ENCODE results near the gene C17orf67. TPM values are rescaled to one million over a fixed set of nuclear protein-coding genes. Genes with fewer than 3 reads are reported as not detected.

C17orf67 gene
- total RNA-seq, 4 donors from 2014 or later = 0.27 to 1.3 TPM; not detected in 2

DNA sequence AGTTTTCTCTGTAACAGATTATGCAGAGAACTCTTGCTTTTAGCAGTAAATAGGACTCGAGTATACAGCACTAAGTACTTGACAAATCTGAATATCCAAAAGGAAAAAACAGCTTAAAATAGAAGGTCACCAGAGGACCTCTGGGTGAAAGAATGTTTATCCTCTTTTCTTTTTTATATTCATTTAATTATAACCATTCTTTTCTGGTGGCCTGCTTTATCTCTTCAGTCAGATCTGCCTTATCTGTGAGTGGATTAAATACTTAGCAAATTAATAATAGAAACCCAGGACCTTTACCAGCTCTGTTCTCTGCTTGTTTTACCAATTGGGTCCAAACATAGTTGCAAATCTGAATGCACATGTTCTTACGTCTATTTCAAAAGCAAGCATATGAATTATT lies 8.9 kb upstream of the C17orf67 start:
- no peak overlapping the region for H3K4me3 ChIP-seq
- intact Hi-C loops (cut with DNase I; ENCODE audit: low total_unique reads) (no loop called here), in situ Hi-C loops (cut with MboI; ENCODE audit: low pct_ligation_motif_present in 1 of 4, low pct_unique_long_range_greater_than_20kb in 1 of 4, low sequenced_read_pairs in 3 of 4) (loop anchor here in 1 of 4 donors (25.0 kb wide), 1 partner anchor 270 kb away; no protein-coding TSS in a partner anchor)
- H3K27ac ChIP-seq = no peak overlapping the region
- no peaks in the 10 kb centered on the region for H3K27me3 ChIP-seq
- WGBS, 2 donors (ENCODE audit: low coverage in 1 of 2) = 75 to 94% methylated on average over 2 of the region's 2 CpGs
- H3K4me1 ChIP-seq = peaks cover 0 to 6% (median 2%) of the 10 kb centered on the region in 4 donors
- TF ChIP-seq POLR2A (IDR thresholded peaks at IDR 0.05) (no peak), EP300 (IDR thresholded peaks at IDR 0.05; ENCODE audit: low read depth) (no peak), POLR2AphosphoS5 (IDR thresholded peaks at IDR 0.05) (no peak)
- TF ChIP-seq, protein P1, sequence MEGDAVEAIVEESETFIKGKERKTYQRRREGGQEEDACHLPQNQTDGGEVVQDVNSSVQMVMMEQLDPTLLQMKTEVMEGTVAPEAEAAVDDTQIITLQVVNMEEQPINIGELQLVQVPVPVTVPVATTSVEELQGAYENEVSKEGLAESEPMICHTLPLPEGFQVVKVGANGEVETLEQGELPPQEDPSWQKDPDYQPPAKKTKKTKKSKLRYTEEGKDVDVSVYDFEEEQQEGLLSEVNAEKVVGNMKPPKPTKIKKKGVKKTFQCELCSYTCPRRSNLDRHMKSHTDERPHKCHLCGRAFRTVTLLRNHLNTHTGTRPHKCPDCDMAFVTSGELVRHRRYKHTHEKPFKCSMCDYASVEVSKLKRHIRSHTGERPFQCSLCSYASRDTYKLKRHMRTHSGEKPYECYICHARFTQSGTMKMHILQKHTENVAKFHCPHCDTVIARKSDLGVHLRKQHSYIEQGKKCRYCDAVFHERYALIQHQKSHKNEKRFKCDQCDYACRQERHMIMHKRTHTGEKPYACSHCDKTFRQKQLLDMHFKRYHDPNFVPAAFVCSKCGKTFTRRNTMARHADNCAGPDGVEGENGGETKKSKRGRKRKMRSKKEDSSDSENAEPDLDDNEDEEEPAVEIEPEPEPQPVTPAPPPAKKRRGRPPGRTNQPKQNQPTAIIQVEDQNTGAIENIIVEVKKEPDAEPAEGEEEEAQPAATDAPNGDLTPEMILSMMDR (IDR thresholded peaks at IDR 0.05) = no peak
- no peak for DNase-seq
- H3K9me3 ChIP-seq = no peaks in the 10 kb centered on the region
- H3K36me3 ChIP-seq = peaks cover 0 to 8% (median 0%) of the 10 kb centered on the region in 4 donors

DNA sequence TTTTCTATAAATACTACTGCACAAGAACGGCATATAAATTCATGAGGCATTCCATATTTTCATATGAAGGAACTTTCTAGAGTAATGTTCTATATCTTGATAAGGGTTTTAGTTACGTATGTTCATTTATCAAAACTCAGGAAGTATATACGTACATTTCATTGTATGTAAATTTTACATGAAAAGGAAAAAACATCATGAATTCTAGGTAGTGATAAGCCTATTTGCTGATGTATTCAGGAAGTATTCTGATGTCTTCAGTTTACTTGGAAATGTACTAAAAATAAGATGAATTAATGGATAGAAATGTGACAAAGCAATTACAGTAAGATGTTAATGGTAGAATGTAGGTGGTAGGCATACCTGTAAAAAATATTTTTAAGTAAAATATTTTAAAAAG lies 5.0 kb upstream of the C17orf67 start:
- 83 to 93% methylated on average over 3 of the region's 3 CpGs for WGBS, 2 donors (ENCODE audit: low coverage in 1 of 2)
- in situ Hi-C loops (cut with MboI; ENCODE audit: low pct_ligation_motif_present in 1 of 4, low pct_unique_long_range_greater_than_20kb in 1 of 4, low sequenced_read_pairs in 3 of 4) = loop anchor here in 1 of 4 donors (25.0 kb wide), 1 partner anchor 274 kb away; no protein-coding TSS in a partner anchor
- peaks cover 0 to 3% (median 0%) of the 10 kb centered on the region in 4 donors for H3K36me3 ChIP-seq

DNA sequence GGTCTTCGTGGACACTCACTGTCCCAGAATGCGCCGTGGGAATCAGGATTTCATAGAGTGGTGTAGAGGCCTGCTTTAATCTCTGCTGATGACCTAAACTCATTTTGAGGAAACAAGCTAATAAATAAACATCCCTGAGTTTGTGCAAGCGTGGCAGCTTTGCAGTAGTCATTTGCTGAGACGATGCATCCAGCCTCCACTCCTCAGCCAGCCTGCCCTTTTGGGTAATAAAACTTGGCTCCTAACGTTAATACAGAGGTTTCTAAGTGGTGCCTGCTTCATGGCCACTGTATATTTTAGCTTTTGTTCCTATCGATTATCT lies 1.5 kb upstream of the C17orf67 start:
- intact Hi-C loops (cut with DNase I; ENCODE audit: low total_unique reads) = no loop called here

More for the DNA sequence above, 5.0 kb upstream of the C17orf67 start:
- no peak for TF ChIP-seq POLR2AphosphoS5 (IDR thresholded peaks at IDR 0.05)
- TF ChIP-seq, protein P1 (IDR thresholded peaks at IDR 0.05) = no peak
- TF ChIP-seq POLR2A (IDR thresholded peaks at IDR 0.05) = no peak
- no peak for TF ChIP-seq EP300 (IDR thresholded peaks at IDR 0.05; ENCODE audit: low read depth)
- no peak overlapping the region for H3K27ac ChIP-seq
- intact Hi-C loops (cut with DNase I; ENCODE audit: low total_unique reads) = no loop called here
- DNase-seq = no peak
- no peaks in the 10 kb centered on the region for H3K9me3 ChIP-seq
- H3K4me1 ChIP-seq = peaks cover 12 to 36% (median 21%) of the 10 kb centered on the region in 4 donors
- H3K4me3 ChIP-seq = no peak overlapping the region
- H3K27me3 ChIP-seq = no peaks in the 10 kb centered on the region

DNA sequence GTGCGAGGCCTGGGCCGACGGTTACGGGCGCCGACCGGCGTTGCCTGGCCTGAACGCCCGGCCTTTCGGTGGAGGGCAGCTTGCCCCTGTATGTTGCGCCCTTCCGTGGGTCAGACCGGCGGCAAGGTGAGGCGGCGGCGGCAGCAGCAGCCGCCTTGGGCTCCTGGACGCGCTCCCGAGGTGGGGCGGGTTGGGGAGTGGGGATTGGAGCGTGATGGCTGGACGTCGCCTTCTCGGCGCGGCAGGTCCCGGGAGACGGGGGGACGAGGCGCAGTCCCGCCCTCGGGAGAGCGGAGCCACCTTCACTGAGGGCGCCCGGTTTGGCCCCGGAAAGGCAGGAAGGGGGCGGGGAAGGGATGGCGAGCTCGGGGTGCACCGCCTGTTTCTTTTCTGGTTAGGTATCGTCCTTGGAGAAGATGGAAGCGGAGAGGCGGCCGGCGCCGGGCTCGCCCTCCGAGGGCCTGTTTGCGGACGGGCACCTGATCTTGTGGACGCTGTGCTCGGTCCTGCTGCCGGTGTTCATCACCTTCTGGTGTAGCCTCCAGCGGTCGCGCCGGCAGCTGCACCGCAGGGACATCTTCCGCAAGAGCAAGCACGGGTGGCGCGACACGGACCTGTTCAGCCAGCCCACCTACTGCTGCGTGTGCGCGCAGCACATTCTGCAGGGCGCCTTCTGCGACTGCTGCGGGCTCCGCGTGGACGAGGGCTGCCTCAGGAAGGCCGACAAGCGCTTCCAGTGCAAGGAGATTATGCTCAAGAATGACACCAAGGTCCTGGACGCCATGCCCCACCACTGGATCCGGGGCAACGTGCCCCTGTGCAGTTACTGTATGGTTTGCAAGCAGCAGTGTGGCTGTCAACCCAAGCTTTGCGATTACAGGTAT lies 902 bp upstream of the C17orf67 start:
- intact Hi-C loops (cut with DNase I; ENCODE audit: low total_unique reads) (no loop called here), in situ Hi-C loops (cut with MboI; ENCODE audit: low pct_ligation_motif_present in 1 of 4, low pct_unique_long_range_greater_than_20kb in 1 of 4, low sequenced_read_pairs in 3 of 4) (loop anchor here in 1 of 4 donors (25.0 kb wide), 1 partner anchor 278 kb away; no protein-coding TSS in a partner anchor)
- no peaks in the 10 kb centered on the region for H3K36me3 ChIP-seq
- no peaks in the 10 kb centered on the region for H3K27me3 ChIP-seq
- peak overlapping the region; percentile 91 to 94 (median 93) for H3K27ac ChIP-seq
- DNase-seq = peak; percentile 73
- H3K9me3 ChIP-seq = no peaks in the 10 kb centered on the region
- WGBS, 2 donors (ENCODE audit: low coverage in 1 of 2) = 2% methylated on average over 75 of the region's 81 CpGs; no CpG with 5 or more reads in 1 of the 2 donors
- TF ChIP-seq, protein P1 (IDR thresholded peaks at IDR 0.05) = peak in 4 of 5 experiments; percentile 8 to 50 (median 38)
- TF ChIP-seq POLR2AphosphoS5 (IDR thresholded peaks at IDR 0.05) (peak in 1 of 3 donors; percentile 38), POLR2A (IDR thresholded peaks at IDR 0.05) (peak; percentile 27), EP300 (IDR thresholded peaks at IDR 0.05; ENCODE audit: low read depth) (no peak)
- peaks cover 18 to 51% (median 31%) of the 10 kb centered on the region in 4 donors for H3K4me1 ChIP-seq
- peak overlapping the region; percentile 54 to 93 (median 74) for H3K4me3 ChIP-seq

More for the DNA sequence above, 1.5 kb upstream of the C17orf67 start:
- peaks cover 18 to 51% (median 31%) of the 10 kb centered on the region in 4 donors for H3K4me1 ChIP-seq
- H3K9me3 ChIP-seq = no peaks in the 10 kb centered on the region
- H3K27me3 ChIP-seq = no peaks in the 10 kb centered on the region
- TF ChIP-seq EP300 (IDR thresholded peaks at IDR 0.05; ENCODE audit: low read depth) = no peak
- no peak for TF ChIP-seq POLR2AphosphoS5 (IDR thresholded peaks at IDR 0.05)
- no peak for TF ChIP-seq POLR2A (IDR thresholded peaks at IDR 0.05)
- TF ChIP-seq, protein P1 (IDR thresholded peaks at IDR 0.05) = no peak
- H3K4me3 ChIP-seq = peak overlapping the region; percentile 54 to 93 (median 74)
- peak overlapping the region; percentile 91 to 94 (median 93) for H3K27ac ChIP-seq
- in situ Hi-C loops (cut with MboI; ENCODE audit: low pct_ligation_motif_present in 1 of 4, low pct_unique_long_range_greater_than_20kb in 1 of 4, low sequenced_read_pairs in 3 of 4) = loop anchor here in 1 of 4 donors (25.0 kb wide), 1 partner anchor 277 kb away; no protein-coding TSS in a partner anchor
- DNase-seq = no peak
- no peaks in the 10 kb centered on the region for H3K36me3 ChIP-seq
- 49 to 52% methylated on average over 3 to 7 of the region's 7 CpGs for WGBS, 2 donors (ENCODE audit: low coverage in 1 of 2)
